ENCODE results near the gene NAT10.

Gene NAT10

GRCh38 chr11:34111722-34112270 lies 6.4 kb downstream of the NAT10 start:
- DNase-seq, result no peak

GRCh38 chr11:34114014-34114413 lies 8.6 kb downstream of the NAT10 start:
- DNase-seq, result no peak

- no peak for DNase-seq
Measured at GRCh38 chr11:34114471-34114870, 9.0 kb downstream of the NAT10 start.

- DNase-seq, result no peak
Measured at GRCh38 chr11:34120651-34121050, 15.2 kb downstream of the NAT10 start.

- no peak for DNase-seq
Measured at GRCh38 chr11:34124885-34125668, 19.6 kb downstream of the NAT10 start.

GRCh38 chr11:34126959-34127848 lies 21.8 kb downstream of the NAT10 start:
- DNase-seq, result no peak

GRCh38 chr11:34128824-34129223 lies 23.4 kb downstream of the NAT10 start:
- DNase-seq, result no peak

- no peak for DNase-seq
Measured at GRCh38 chr11:34132261-34132965, 27.0 kb downstream of the NAT10 start.

GRCh38 chr11:34134765-34135164 lies 29.3 kb downstream of the NAT10 start:
- DNase-seq, result no peak

GRCh38 chr11:34135439-34135838 lies 30.0 kb downstream of the NAT10 start:
- DNase-seq, result no peak

GRCh38 chr11:34136420-34136819 lies 31.0 kb downstream of the NAT10 start:
- DNase-seq, result no peak

- DNase-seq, result no peak
Measured at GRCh38 chr11:34139346-34139745, 33.9 kb downstream of the NAT10 start.

GRCh38 chr11:34140149-34140548 lies 34.7 kb downstream of the NAT10 start:
- no peak for DNase-seq

GRCh38 chr11:34143048-34143447 lies 37.6 kb downstream of the NAT10 start:
- no peak for DNase-seq

GRCh38 chr11:34145073-34145472 lies 39.6 kb downstream of the NAT10 start:
- DNase-seq, result no peak

GRCh38 chr11:34145847-34146381 lies 40.5 kb downstream of the NAT10 start:
- DNase-seq, result no peak

GRCh38 chr11:34146411-34146810 lies 41.0 kb downstream of the NAT10 start:
- DNase-seq, result no peak

- no peak for DNase-seq
Measured at GRCh38 chr11:34146866-34147265, 41.4 kb downstream of the NAT10 start.

GRCh38 chr11:34147581-34147980 lies 42.2 kb downstream of the NAT10 start:
- no peak for DNase-seq

GRCh38 chr11:34148504-34149165 lies 43.2 kb downstream of the NAT10 start:
- no peak for DNase-seq

- DNase-seq, result no peak
Measured at GRCh38 chr11:34149274-34149673, 43.8 kb downstream of the NAT10 start.

GRCh38 chr11:34149786-34150185 lies 44.4 kb downstream of the NAT10 start:
- DNase-seq, result no peak

Measured in stimulated activated CD4-positive, alpha-beta T cell treated with anti-CD3 and anti-CD28 coated beads, Interleukin-4, amount 100 ng/mL, for 1 hour (primary cell).